ENCODE data around the gene ADARB1. TPM values are rescaled to one million over a fixed set of nuclear protein-coding genes. Genes with fewer than 3 reads are reported as not detected.

ADARB1 gene
- total RNA-seq, 3 donors from 2014 or later (not counting 1 experiment from before 2014, with no cell fraction given) = 20.7 to 28.0 (median 26.6) TPM

DNA sequence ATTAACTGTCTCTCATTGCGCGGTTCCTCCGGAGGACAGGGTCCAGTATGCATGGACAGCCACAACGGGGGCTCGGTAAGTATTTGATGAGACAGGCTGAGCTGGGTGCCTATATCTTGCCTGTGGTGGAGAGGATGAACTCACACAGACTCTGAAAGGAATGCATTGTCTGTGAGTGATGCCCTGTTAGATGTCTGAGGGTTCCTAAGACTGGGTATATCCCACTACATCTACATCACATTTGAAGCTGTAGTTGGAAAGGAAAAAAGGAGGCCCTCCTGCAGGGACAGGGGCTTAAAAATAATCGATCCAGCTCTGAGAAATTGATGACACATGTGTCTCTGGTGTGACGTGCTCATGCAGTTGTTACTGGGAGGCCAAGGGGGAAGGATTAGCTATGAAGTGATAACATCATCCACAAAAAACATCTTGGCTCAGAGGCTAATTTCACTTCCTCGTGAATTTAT is 1.9 kb downstream of the ADARB1 start:
- peak in 1 of 2 donors; percentile 32 for DNase-seq
- intact Hi-C loops (cut with micrococcal nuclease) = loop anchor here (5.0 kb wide), 1 partner anchor 149 kb away; no protein-coding TSS in a partner anchor
- H3K27ac Mint-ChIP-seq = peak overlapping the region; percentile 45 to 54

DNA sequence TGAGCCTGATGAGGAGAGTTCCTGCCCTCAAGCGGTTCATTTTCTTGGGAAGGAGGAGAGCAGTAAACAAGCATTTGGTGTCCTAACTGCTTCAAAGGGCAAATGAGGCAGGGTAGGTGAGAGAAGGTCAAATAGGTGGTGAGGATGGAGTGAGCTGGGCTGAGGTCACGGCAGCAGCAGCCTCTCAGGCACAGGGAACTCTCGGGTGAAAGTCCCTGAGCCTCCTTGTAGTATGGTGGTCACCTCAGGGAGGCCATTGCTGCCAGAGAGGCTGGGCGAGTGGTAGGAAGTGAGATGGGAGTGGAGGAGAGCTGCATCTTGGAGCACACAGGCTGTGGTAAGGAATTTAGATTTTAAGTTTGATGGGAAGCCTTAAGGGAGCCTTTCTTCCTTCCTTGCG is 4.0 kb downstream of the ADARB1 start:
- H3K4me3 Mint-ChIP-seq = peak overlapping the region; percentile 80
- peaks cover 58 to 69% of the 10 kb centered on the region in 2 donors for H3K4me1 Mint-ChIP-seq
- H3K36me3 ChIP-seq (ENCODE audit: control insufficient read depth, insufficient read depth, low read length) = peaks cover 5% of the 10 kb centered on the region
- no peak overlapping the region for H3K4me3 ChIP-seq (ENCODE audit: low read length)
- no peaks in the 10 kb centered on the region for H3K27me3 ChIP-seq (ENCODE audit: control insufficient read depth, insufficient read depth, low read length)
- peaks cover 5 to 6% of the 10 kb centered on the region in 2 donors for H3K27me3 Mint-ChIP-seq (ENCODE audit: low read depth in 2 of 2)
- ATAC-seq (no peak), DNase-seq (peak in 1 of 2 donors; percentile 39)
- 82% methylated on average over 4 of the region's 5 CpGs for WGBS (ENCODE audit: insufficient coverage)
- H3K4me1 ChIP-seq (ENCODE audit: control insufficient read depth, insufficient read depth, low read length) = peaks cover 65% of the 10 kb centered on the region
- no peaks in the 10 kb centered on the region for H3K36me3 Mint-ChIP-seq
- peak overlapping the region; percentile 41 for H3K27ac ChIP-seq (ENCODE audit: low read length)
- no peaks in the 10 kb centered on the region for H3K9me3 Mint-ChIP-seq
- intact Hi-C loops (cut with micrococcal nuclease) = loop anchor here (2.0 to 5.0 kb wide), 3 partner anchors 30 to 151 kb away; no protein-coding TSS in a partner anchor
- TF ChIP-seq, protein P1, sequence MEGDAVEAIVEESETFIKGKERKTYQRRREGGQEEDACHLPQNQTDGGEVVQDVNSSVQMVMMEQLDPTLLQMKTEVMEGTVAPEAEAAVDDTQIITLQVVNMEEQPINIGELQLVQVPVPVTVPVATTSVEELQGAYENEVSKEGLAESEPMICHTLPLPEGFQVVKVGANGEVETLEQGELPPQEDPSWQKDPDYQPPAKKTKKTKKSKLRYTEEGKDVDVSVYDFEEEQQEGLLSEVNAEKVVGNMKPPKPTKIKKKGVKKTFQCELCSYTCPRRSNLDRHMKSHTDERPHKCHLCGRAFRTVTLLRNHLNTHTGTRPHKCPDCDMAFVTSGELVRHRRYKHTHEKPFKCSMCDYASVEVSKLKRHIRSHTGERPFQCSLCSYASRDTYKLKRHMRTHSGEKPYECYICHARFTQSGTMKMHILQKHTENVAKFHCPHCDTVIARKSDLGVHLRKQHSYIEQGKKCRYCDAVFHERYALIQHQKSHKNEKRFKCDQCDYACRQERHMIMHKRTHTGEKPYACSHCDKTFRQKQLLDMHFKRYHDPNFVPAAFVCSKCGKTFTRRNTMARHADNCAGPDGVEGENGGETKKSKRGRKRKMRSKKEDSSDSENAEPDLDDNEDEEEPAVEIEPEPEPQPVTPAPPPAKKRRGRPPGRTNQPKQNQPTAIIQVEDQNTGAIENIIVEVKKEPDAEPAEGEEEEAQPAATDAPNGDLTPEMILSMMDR (IDR thresholded peaks at IDR 0.05) = no peak
- no peaks in the 10 kb centered on the region for H3K9me3 ChIP-seq (ENCODE audit: control insufficient read depth, insufficient read depth, low read length)
- H3K27ac Mint-ChIP-seq = peak overlapping the region; percentile 78 to 95

More for the DNA sequence above, 1.9 kb downstream of the ADARB1 start:
- Histone ChIP-seq H3K36me3 (ENCODE audit: control insufficient read depth, insufficient read depth, low read length) (peaks cover 1% of the 10 kb centered on the region), H3K27me3 (ENCODE audit: control insufficient read depth, insufficient read depth, low read length) (no peaks in the 10 kb centered on the region), H3K9me3 (ENCODE audit: control insufficient read depth, insufficient read depth, low read length) (no peaks in the 10 kb centered on the region), H3K4me3 (ENCODE audit: low read length) (no peak overlapping the region), H3K27ac (ENCODE audit: low read length) (no peak overlapping the region), H3K4me1 (ENCODE audit: control insufficient read depth, insufficient read depth, low read length) (peaks cover 59% of the 10 kb centered on the region)
- TF ChIP-seq, protein P1 (IDR thresholded peaks at IDR 0.05) = no peak
- H3K27me3 Mint-ChIP-seq (ENCODE audit: low read depth in 2 of 2) = peaks cover 5 to 6% of the 10 kb centered on the region in 2 donors
- no peak for ATAC-seq
- H3K4me1 Mint-ChIP-seq = peaks cover 52 to 62% of the 10 kb centered on the region in 2 donors
- no peaks in the 10 kb centered on the region for H3K36me3 Mint-ChIP-seq
- no peaks in the 10 kb centered on the region for H3K9me3 Mint-ChIP-seq
- H3K4me3 Mint-ChIP-seq = peak overlapping the region; percentile 84
- 83% methylated on average over 7 of the region's 8 CpGs for WGBS (ENCODE audit: insufficient coverage)

DNA sequence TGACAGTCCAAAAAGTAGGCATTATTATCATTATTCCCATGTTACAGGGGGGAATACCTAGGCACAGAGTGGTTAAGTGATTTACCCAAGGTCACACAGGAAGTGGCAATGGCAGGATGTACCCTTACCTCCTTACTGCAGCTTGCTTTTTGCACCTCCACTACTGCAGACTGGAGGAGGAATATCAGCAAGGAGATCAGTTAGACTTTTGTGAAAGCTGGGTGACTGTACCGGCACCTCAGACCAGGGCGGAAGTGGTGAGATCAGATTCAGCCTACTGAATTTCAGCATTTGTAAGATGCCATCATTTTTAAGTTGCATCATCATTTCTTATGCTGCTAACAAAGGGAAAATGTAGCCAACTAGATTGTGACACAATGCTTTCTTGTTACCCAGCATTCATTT is 4.5 kb downstream of the ADARB1 start:
- H3K27me3 ChIP-seq (ENCODE audit: control insufficient read depth, insufficient read depth, low read length) = no peaks in the 10 kb centered on the region
- H3K4me3 ChIP-seq (ENCODE audit: low read length) = no peak overlapping the region
- WGBS (ENCODE audit: insufficient coverage) = 22% methylated on average over 2 of the region's 2 CpGs
- Mint-ChIP-seq H3K27ac (peak overlapping the region; percentile 78 to 95), H3K4me3 (peak overlapping the region; percentile 80), H3K27me3 (ENCODE audit: low read depth in 2 of 2) (peaks cover 5 to 6% of the 10 kb centered on the region in 2 donors), H3K9me3 (no peaks in the 10 kb centered on the region), H3K36me3 (no peaks in the 10 kb centered on the region), H3K4me1 (peaks cover 53 to 67% of the 10 kb centered on the region in 2 donors)
- intact Hi-C loops (cut with micrococcal nuclease) = loop anchor here (2.0 to 5.0 kb wide), 3 partner anchors 30 to 152 kb away; no protein-coding TSS in a partner anchor
- ATAC-seq (peak; percentile 80 to 85 (median 84)), DNase-seq (peak; percentile 67 to 92)
- peaks cover 5% of the 10 kb centered on the region for H3K36me3 ChIP-seq (ENCODE audit: control insufficient read depth, insufficient read depth, low read length)
- H3K9me3 ChIP-seq (ENCODE audit: control insufficient read depth, insufficient read depth, low read length) = no peaks in the 10 kb centered on the region
- TF ChIP-seq, protein P1 (IDR thresholded peaks at IDR 0.05) = no peak
- peaks cover 65% of the 10 kb centered on the region for H3K4me1 ChIP-seq (ENCODE audit: control insufficient read depth, insufficient read depth, low read length)
- peak overlapping the region; percentile 68 for H3K27ac ChIP-seq (ENCODE audit: low read length)
